ENCODE results near the gene ARHGEF38. TPM values are rescaled to one million over a fixed set of nuclear protein-coding genes. Genes with fewer than 3 reads are reported as not detected.
"Not testable (repeated sequence)": the region's sequence is repeated elsewhere in the genome, so short reads cannot be mapped to it uniquely, and the experiment has no call there.

ARHGEF38 gene
- total RNA-seq, 2 experiments from 2014 or later = not detected

DNA sequence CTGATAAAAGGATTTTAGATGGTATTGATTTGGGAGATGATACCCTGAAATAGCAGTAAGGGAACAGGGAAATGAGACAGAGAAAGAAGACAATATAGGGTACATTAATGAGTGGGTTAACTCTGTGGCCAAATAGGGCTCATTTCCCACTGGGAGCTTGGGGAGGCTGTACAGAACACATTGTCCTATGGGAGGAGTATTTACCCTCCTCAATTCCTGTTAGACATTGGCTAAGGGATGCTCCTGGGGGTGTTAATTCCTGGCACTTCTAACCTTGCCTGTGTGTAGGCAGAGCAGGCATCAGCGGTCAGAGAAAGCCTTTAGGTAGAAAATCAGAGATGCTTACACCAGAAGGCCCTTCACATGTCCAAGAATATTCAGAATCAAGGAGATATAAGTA is 49.0 kb downstream of the ARHGEF38 start:
- Mint-ChIP-seq H3K4me3 (no peak overlapping the region), H3K27ac (no peak overlapping the region), H3K36me3 (ENCODE audit: low read depth) (no peaks in the 10 kb centered on the region), H3K4me1 (ENCODE audit: low read depth) (no peaks in the 10 kb centered on the region), H3K9me3 (no peaks in the 10 kb centered on the region), H3K27me3 (peaks cover 6% of the 10 kb centered on the region)
- CTCF ChIA-PET = no interaction called here
- intact Hi-C loops (cut with micrococcal nuclease) = no loop called here
- no peak for ATAC-seq
- no peak for DNase-seq
- TF ChIP-seq, protein P1, sequence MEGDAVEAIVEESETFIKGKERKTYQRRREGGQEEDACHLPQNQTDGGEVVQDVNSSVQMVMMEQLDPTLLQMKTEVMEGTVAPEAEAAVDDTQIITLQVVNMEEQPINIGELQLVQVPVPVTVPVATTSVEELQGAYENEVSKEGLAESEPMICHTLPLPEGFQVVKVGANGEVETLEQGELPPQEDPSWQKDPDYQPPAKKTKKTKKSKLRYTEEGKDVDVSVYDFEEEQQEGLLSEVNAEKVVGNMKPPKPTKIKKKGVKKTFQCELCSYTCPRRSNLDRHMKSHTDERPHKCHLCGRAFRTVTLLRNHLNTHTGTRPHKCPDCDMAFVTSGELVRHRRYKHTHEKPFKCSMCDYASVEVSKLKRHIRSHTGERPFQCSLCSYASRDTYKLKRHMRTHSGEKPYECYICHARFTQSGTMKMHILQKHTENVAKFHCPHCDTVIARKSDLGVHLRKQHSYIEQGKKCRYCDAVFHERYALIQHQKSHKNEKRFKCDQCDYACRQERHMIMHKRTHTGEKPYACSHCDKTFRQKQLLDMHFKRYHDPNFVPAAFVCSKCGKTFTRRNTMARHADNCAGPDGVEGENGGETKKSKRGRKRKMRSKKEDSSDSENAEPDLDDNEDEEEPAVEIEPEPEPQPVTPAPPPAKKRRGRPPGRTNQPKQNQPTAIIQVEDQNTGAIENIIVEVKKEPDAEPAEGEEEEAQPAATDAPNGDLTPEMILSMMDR (IDR thresholded peaks at IDR 0.05) = no peak
- POLR2A ChIA-PET = no interaction called here

DNA sequence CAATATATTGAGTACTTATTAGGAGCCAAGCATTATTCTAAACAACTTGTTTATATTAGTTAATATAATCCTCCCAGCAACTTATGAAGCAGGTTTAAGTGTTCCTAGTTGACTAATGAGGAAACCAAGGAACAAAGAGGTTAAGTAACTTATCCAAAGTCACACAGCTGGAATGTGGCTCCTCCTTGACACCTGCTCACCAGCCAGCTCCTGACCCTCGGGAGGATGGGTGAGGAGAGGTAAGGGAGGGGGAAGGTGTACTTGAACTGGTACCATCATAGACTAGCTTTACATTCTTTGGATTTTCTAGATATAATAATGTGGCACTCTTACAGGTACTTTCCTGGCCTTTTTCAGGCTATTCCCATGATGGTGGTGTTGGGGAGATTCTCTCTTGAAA is 50.7 kb downstream of the ARHGEF38 start:
- CTCF ChIA-PET = interaction anchor here (1.0 kb wide), 1 partner anchor 52 kb away, joined by 3 read pairs; no protein-coding TSS in a partner anchor
- POLR2A ChIA-PET = no interaction called here

DNA sequence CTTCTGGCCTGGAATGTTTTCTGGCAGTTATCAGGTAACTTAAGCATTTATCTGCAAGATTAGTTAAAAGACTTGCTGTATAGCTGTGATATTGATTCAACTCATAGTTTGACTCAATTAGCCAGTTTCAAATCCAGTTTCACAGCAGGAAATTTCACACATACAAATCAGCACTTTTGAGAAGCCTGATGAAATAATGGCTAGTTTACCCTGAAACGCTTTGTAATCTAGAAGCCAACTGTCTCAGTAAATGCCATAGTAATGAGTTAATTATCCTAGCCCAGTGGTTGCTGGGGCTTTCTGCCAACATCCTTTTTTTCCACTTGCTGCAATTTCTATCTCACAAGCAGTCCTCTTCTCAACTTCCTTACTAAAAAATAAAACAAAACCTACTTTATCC is 53.1 kb downstream of the ARHGEF38 start:
- intact Hi-C loops (cut with micrococcal nuclease) = no loop called here
- TF ChIP-seq, protein P1 (IDR thresholded peaks at IDR 0.05) = no peak
- no peak for ATAC-seq
- H3K4me3 Mint-ChIP-seq = no peak overlapping the region
- no peaks in the 10 kb centered on the region for H3K4me1 Mint-ChIP-seq (ENCODE audit: low read depth)
- peaks cover 11% of the 10 kb centered on the region for H3K27me3 Mint-ChIP-seq
- POLR2A ChIA-PET = no interaction called here
- DNase-seq = no peak
- no peaks in the 10 kb centered on the region for H3K36me3 Mint-ChIP-seq (ENCODE audit: low read depth)
- CTCF ChIA-PET = no interaction called here
- H3K27ac Mint-ChIP-seq = no peak overlapping the region
- no peaks in the 10 kb centered on the region for H3K9me3 Mint-ChIP-seq

More for the DNA sequence above, 50.7 kb downstream of the ARHGEF38 start:
- H3K9me3 Mint-ChIP-seq = no peaks in the 10 kb centered on the region
- no peak overlapping the region for H3K4me3 Mint-ChIP-seq
- intact Hi-C loops (cut with micrococcal nuclease) = no loop called here
- TF ChIP-seq, protein P1 (IDR thresholded peaks at IDR 0.05) = no peak
- H3K4me1 Mint-ChIP-seq (ENCODE audit: low read depth) = no peaks in the 10 kb centered on the region
- no peak for ATAC-seq
- no peaks in the 10 kb centered on the region for H3K36me3 Mint-ChIP-seq (ENCODE audit: low read depth)
- no peak for DNase-seq
- H3K27me3 Mint-ChIP-seq = peaks cover 5% of the 10 kb centered on the region
- H3K27ac Mint-ChIP-seq = no peak overlapping the region

DNA sequence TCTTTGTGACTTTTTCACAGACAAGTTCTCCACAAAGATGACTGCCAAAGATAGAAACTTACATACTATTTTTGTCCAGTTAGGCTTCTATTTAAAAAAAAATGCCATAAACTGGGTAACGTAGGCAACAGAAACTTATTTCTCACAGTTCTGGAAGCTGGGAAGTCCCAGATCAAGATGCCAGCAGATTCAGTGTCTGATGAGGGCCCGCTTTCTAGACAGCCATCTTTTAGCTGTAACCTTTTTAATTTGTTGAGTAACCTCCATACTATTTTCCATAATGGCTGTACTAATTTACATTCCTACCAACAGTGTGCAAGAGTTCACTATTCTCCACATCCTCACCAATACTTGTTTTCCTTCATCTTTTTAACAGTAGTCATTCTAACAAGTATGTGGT is 55.5 kb downstream of the ARHGEF38 start:
- Mint-ChIP-seq H3K27ac (no peak overlapping the region), H3K27me3 (peaks cover 11% of the 10 kb centered on the region), H3K9me3 (no peaks in the 10 kb centered on the region), H3K4me3 (no peak overlapping the region), H3K4me1 (ENCODE audit: low read depth) (no peaks in the 10 kb centered on the region), H3K36me3 (ENCODE audit: low read depth) (no peaks in the 10 kb centered on the region)
- TF ChIP-seq, protein P1 (IDR thresholded peaks at IDR 0.05) = no peak
- CTCF ChIA-PET = no interaction called here
- DNase-seq = no peak
- POLR2A ChIA-PET = no interaction called here
- intact Hi-C loops (cut with micrococcal nuclease) = no loop called here
- no peak for ATAC-seq

DNA sequence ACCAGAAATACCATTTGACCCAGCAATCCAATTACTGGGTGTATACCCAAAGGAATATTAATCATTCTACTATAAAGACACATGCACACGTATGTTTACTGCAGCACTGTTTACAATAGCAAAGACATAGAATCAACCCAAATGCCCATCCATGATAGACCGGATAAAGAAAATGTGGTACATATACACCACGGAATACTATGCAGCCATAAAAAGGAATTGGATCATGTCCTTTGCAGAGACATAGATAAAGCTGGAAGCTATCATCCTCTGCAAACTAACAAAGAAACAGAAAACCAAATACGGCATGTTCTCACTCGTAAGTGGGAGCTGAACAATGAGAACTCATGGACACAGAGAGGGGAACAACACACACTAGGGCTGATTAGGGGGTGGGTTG is 57.4 kb downstream of the ARHGEF38 start:
- H3K36me3 Mint-ChIP-seq (ENCODE audit: low read depth); H3K4me1 Mint-ChIP-seq (ENCODE audit: low read depth); CTCF ChIA-PET; H3K27me3 Mint-ChIP-seq; DNase-seq; ATAC-seq; H3K4me3 Mint-ChIP-seq; intact Hi-C loops (cut with micrococcal nuclease); H3K9me3 Mint-ChIP-seq; H3K27ac Mint-ChIP-seq; POLR2A ChIA-PET: not testable (repeated sequence)

DNA sequence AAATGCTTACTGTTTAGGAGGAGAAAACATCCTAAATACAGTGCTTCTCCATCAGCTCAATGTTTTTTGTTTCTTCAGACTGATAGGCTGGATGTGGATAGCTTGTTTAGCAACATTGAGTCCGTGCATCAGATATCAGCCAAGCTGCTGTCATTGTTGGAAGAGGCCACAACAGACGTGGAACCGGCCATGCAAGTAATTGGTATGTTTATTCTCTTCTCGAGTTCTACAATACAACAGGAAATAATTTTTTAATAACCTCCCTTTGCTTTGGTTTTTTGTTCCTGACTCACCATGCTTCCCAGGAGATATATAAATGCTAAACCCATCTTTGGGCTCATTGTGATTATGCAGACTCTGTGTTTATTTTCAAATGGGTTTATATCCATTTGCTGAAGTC is 60.9 kb downstream of the ARHGEF38 start:
- no peaks in the 10 kb centered on the region for H3K36me3 Mint-ChIP-seq (ENCODE audit: low read depth)
- H3K4me1 Mint-ChIP-seq (ENCODE audit: low read depth) = no peaks in the 10 kb centered on the region
- TF ChIP-seq, protein P1 (IDR thresholded peaks at IDR 0.05) = no peak
- CTCF ChIA-PET = no interaction called here
- intact Hi-C loops (cut with micrococcal nuclease) = no loop called here
- H3K9me3 Mint-ChIP-seq = no peaks in the 10 kb centered on the region
- ATAC-seq = no peak
- no peak overlapping the region for H3K27ac Mint-ChIP-seq
- H3K27me3 Mint-ChIP-seq = peaks cover 6% of the 10 kb centered on the region
- no peak overlapping the region for H3K4me3 Mint-ChIP-seq
- POLR2A ChIA-PET = interaction anchor here (0.6 kb wide), 1 partner anchor 727 kb away, joined by 4 read pairs; no protein-coding TSS in a partner anchor
- DNase-seq = no peak

Measured in activated CD8-positive, alpha-beta T cell treated with anti-CD3 and anti-CD28 coated beads for 36 hours (primary cell).